ENCODE measurements around the gene ANKRD36B.
A peak's percentile ranks its signal among the peaks of the same experiment; 100 is the strongest.
"Not testable (repeated sequence)": the region's sequence is repeated elsewhere in the genome, so short reads cannot be mapped to it uniquely, and the experiment has no call there.

The ANKRD36B gene

DNA sequence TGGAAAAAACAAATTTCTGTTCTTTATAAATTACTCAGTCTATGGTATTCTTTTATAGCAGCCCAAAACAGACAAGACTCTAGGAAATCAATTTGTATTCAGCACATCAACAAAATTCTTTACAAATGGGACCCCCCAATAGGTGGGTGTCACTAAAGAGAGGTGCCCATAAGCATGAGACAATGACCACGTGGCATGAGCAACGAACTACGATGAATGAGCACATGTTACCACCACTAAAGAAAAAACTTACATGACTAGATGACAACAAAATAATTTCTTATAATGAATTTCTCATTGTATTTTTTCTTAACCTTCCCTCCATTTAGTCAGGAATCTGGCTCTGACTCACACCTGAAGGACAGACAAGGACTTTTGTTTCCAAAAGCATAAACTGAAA, 3.8 kb upstream of the ANKRD36B start:
- CTCF ChIA-PET = interaction anchor here (4.6 kb wide), 1 partner anchor 106 kb away, joined by 250 read pairs; no protein-coding TSS in a partner anchor
- H3K4me3 ChIP-seq (ENCODE audit: low read depth, low read length); POLR2A ChIA-PET; DNase-seq (ENCODE audit: low read depth, low spot score): not testable (repeated sequence)

DNA sequence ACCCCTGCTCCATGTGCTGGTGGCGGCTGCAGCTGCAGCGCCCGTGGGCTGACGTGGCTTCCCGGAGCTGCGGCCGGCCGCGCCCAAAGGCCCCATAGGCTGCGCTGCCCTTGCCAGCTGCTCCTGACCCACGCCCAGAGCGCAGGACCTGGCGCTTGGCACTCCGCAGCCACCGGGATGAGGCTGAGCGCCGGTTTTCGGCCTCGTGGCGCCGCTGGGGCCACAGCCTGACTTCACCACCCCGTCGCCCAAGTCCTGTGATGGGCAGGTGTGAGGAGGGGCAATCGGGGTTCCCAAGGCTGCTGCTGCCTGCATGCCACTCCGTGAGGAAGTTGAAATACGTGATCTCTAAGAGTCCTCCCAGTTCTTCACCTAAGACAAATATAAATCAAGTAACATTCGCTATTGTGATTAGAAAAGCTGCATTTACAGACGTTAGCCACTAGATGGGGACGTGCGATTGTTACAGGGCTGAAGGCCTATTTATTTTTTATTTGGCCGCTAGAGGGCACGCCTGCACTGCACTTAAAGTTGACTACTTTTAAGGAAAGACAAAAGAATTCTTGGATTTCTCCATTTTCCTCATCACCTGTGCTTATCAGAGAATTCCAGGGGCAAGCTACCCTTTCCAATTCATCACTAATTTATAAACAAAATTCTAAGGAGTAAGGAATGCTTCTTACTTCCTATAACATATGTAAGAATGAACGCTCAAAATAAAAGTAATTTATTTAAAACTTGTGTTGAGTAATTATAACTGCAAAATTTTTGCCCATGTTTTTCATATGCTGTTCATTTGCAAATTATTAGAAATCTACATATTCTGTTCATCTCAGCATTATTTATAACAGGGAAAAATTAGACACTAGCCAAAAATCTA, 1.1 kb upstream of the ANKRD36B start:
- ChIA-PET POLR2A (interaction anchor here (2.3 kb wide), 1 partner anchor 55 kb away, joined by 9 read pairs; the partner anchor contains the start of gene COX5B), CTCF (interaction anchor here (0.7 to 4.6 kb wide), 23 partner anchors 10 to 795 kb away, joined by 3 to 250 read pairs (median 5); partner anchors contain the start of genes ACTR1B, C2orf92 and COX5B)
- peak; percentile 34 for DNase-seq (ENCODE audit: low read depth, low spot score)
- TF ChIP-seq, protein P1, sequence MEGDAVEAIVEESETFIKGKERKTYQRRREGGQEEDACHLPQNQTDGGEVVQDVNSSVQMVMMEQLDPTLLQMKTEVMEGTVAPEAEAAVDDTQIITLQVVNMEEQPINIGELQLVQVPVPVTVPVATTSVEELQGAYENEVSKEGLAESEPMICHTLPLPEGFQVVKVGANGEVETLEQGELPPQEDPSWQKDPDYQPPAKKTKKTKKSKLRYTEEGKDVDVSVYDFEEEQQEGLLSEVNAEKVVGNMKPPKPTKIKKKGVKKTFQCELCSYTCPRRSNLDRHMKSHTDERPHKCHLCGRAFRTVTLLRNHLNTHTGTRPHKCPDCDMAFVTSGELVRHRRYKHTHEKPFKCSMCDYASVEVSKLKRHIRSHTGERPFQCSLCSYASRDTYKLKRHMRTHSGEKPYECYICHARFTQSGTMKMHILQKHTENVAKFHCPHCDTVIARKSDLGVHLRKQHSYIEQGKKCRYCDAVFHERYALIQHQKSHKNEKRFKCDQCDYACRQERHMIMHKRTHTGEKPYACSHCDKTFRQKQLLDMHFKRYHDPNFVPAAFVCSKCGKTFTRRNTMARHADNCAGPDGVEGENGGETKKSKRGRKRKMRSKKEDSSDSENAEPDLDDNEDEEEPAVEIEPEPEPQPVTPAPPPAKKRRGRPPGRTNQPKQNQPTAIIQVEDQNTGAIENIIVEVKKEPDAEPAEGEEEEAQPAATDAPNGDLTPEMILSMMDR (IDR thresholded peaks at IDR 0.05; ENCODE audit: insufficient read depth, low read length, missing control alignments) = peak; percentile 73
- H3K4me3 ChIP-seq (ENCODE audit: low read depth, low read length) = peak overlapping the region; percentile 64

DNA sequence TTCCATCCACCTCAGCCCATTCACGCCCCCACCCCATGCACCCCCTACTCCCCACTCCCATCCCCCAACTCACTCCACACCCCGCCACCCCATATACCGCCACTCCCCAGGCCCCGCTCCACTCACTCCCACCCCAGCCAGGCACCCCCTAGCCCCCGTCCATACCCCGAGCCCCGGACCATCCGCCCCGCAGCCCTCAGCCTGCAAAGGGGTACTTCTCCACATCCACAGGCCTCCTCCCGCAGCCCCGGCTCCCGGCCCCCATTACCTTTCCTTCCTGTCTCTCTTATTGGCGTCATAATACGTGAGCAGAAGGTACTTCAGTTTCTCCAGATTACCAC, 450 bp downstream of the ANKRD36B start:
- peak overlapping the region; percentile 65 for H3K4me3 ChIP-seq (ENCODE audit: low read depth, low read length)
- not testable (repeated sequence) for DNase-seq (ENCODE audit: low read depth, low spot score)
- CTCF ChIA-PET = interaction anchor here (2.9 to 4.6 kb wide), 2 partner anchors 110 to 118 kb away, joined by 23 to 250 read pairs; no protein-coding TSS in a partner anchor
- POLR2A ChIA-PET = interaction anchor here (2.3 kb wide), 1 partner anchor 57 kb away, joined by 9 read pairs; the partner anchor contains the start of gene COX5B

DNA sequence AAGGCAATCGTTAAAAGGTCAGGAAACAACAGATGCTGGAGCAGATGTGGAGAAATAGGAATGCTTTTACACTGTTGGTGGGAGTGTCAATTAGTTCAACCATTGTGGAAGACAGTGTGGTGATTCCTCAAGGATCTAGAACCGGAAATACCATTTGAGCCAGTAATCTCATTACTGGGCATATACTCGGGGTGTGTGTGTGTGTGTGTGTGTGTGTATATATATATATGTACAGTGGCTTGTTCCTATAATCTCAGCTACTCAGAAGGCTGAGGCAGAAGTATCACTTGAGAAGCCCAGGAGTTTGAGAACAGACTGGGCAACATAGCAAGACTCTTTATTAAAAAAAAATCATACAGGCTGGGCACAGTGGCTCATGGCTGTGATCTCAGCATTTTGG, 24.0 kb downstream of the ANKRD36B start:
- POLR2A ChIA-PET; H3K4me3 ChIP-seq (ENCODE audit: low read depth, low read length); DNase-seq (ENCODE audit: low read depth, low spot score); CTCF ChIA-PET: not testable (repeated sequence)

DNA sequence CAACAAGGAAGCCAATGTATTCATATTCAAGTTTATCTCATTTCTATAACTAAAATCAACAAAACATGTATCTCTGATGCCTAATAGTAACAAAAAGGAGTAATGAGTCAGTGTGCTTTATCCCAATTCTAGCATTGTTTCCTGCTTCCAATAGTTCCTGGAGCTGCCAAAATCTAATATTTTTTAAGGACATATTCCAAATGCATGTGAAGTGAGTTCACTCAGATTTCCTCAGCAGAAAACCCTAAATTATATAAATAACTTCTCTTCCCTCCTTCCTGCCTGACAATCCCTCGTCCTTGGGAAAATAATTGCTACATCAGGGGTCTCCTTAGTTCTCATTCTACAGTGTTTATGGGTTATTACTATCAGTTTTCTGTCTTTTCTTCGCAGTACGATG, 37.3 kb downstream of the ANKRD36B start:
- POLR2A ChIA-PET; DNase-seq (ENCODE audit: low read depth, low spot score); CTCF ChIA-PET; H3K4me3 ChIP-seq (ENCODE audit: low read depth, low read length): not testable (repeated sequence)

DNA sequence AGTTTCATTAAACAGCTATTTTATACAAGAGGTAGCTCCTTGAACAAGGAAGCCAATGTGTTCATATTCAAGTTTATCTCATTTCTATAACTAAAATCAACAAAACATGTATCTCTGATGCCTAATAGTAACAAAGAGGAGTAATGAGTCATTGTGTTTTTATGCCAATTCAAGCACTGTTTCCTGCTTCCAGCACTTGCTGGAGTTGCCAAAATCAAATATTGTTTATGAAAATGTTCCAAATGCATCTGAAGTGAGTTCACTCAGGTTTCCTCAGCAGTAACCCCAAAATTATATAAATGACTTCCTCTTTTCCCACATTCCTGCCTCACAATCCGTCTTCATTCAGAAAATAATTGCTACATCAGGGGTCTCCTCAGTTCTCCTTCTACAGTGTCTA, 39.2 kb downstream of the ANKRD36B start:
- POLR2A ChIA-PET; H3K4me3 ChIP-seq (ENCODE audit: low read depth, low read length); CTCF ChIA-PET; DNase-seq (ENCODE audit: low read depth, low spot score): not testable (repeated sequence)

DNA sequence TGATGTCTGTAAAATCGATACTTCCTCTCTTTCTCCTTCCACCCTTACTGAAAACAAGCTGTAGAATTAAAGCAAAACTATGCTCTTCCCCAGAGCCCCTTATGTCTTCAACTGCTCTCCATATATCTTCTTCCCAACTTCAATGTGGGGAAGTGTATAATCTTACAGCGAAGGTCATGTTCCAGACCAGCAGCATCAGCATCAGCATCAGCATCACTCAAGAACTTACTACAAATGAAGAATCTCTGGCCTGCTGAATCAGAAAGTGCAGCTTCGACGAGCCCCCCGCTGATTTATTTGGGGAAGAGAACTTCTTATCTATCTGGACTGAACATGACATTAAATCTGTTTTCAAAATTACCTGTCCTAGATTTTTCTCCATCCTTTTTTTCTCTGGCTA, 40.6 kb downstream of the ANKRD36B start:
- H3K4me3 ChIP-seq (ENCODE audit: low read depth, low read length); CTCF ChIA-PET; DNase-seq (ENCODE audit: low read depth, low spot score); POLR2A ChIA-PET: not testable (repeated sequence)

DNA sequence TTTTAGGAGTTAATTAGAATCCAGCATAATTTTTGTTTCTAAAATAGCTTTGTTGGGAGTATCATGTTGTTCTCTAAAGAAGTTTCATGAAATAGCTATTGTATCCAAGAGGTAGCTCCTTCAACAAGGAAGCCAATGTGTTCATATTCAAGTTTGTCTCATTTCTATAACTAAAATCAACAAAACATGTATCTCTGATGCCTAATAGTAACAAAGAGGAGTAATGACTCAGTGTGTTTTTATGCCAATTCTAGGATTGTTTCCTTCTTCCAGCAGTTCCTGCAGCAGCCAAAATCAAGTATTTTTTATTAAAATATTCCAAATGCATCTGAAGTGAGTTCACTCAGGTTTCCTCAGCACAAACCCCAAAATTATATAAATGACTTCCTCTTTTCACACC, 41.1 kb downstream of the ANKRD36B start:
- POLR2A ChIA-PET; CTCF ChIA-PET; H3K4me3 ChIP-seq (ENCODE audit: low read depth, low read length); DNase-seq (ENCODE audit: low read depth, low spot score): not testable (repeated sequence)

DNA sequence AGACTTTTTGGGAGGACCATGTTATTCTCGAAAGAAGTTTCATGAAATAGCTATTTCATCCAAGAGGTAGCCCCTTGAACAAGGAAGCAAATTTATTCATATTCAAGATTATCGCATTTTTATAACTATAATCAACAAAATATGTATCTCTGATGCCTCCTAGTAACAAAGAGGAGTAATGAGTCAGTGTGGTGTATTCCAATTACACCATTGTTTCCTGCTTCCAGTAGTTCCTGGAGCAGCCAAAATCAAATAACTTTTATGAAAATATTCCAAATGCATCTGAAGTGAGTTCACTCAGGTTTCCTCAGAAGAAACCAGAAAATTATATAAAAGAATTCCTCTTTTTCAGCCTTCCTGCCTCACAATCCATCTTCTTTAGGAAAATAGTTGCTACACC, 43.0 kb downstream of the ANKRD36B start:
- TF ChIP-seq, protein P1 (IDR thresholded peaks at IDR 0.05; ENCODE audit: insufficient read depth, low read length, missing control alignments) = no peak
- no peak for DNase-seq (ENCODE audit: low read depth, low spot score)
- H3K4me3 ChIP-seq (ENCODE audit: low read depth, low read length) = no peak overlapping the region
- POLR2A ChIA-PET = no interaction called here
- CTCF ChIA-PET = no interaction called here

DNA sequence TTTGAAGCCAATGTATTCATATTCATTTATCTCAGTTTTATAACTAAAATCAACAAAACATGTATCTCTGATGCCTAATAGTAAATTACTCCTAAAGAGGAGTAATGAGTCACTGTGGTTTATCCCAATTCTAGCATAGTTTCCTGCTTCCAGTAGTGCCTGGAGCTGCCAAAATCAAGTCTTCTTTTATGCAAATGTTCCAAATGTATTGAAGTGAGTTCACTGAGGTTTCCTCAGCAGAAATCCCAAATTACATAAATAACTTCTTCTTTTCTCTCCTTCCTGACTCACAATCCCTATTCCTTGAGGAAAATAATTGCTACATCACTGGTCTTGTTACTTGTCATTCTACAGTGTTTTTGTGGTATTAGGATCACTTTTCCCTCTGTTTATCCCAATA, 44.8 kb downstream of the ANKRD36B start:
- DNase-seq (ENCODE audit: low read depth, low spot score); H3K4me3 ChIP-seq (ENCODE audit: low read depth, low read length); POLR2A ChIA-PET; CTCF ChIA-PET: not testable (repeated sequence)

DNA sequence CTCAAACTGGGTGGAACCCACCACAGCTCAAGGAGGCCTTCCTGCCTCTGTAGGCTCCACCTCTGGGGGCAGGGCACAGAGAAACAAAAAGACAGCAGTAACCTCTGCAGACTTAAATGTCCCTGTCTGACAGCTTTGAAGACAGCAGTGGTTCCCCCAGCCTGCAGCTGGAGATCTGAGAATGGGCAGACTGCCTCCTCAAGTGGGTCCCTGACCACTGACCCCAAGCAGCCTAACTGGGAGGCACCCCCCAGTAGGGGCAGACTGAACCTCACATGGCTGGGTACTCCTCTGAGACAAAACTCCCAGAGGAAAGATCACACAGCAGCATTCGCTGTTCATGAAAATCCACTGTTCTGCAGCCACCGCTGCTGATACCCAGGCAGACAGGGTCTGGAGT, 63.8 kb downstream of the ANKRD36B start:
- H3K4me3 ChIP-seq (ENCODE audit: low read depth, low read length); POLR2A ChIA-PET; CTCF ChIA-PET; DNase-seq (ENCODE audit: low read depth, low spot score): not testable (repeated sequence)

DNA sequence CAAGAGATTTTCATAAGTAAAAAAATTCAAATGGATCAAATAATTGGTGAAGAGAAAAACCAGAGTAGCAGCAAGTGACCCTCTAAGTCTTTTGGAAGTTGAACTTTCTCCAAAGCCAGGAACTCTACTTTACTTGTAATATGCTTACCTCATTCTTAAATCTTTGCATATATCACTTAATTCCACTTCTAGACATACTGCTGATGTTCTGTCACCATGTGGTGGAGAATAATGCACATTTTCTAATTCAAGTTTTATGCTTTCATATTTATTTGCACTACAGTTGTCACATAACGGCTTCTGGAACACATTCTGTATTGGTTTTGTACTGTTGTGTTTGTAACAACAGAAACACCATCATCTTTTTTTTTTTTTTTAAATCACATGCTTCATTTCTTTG, 65.9 kb downstream of the ANKRD36B start:
- CTCF ChIA-PET; POLR2A ChIA-PET; H3K4me3 ChIP-seq (ENCODE audit: low read depth, low read length); DNase-seq (ENCODE audit: low read depth, low spot score): not testable (repeated sequence)

DNA sequence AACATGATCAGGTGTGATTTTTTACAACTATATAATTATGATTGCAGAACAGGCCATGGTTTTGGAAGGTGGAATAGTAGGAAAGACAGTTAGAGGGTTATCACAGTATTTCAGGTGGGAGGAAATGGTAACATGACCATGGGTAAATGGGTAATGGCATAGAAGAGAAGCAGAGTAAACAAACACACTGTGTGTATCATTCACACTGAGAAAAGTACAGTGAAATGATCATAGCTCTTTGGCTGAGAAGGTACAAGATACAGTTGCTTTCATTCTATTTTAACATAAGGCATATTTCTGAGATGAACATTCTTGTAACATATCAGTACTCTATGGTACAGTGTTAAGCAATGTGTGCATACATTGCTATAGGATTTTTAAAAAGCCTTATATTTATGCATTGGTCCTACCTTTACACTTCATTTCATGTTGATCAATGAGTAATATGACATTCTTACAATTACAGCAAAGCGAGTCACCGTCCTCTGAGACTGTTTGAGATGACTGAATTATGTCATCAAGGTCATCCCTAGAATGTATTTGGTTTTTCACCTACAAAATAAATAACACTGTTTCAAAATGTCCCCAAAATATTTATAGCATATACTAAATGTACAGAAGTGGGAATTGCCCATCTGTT, 66.6 kb downstream of the ANKRD36B start:
- H3K4me3 ChIP-seq (ENCODE audit: low read depth, low read length); CTCF ChIA-PET; DNase-seq (ENCODE audit: low read depth, low spot score); POLR2A ChIA-PET: not testable (repeated sequence)

DNA sequence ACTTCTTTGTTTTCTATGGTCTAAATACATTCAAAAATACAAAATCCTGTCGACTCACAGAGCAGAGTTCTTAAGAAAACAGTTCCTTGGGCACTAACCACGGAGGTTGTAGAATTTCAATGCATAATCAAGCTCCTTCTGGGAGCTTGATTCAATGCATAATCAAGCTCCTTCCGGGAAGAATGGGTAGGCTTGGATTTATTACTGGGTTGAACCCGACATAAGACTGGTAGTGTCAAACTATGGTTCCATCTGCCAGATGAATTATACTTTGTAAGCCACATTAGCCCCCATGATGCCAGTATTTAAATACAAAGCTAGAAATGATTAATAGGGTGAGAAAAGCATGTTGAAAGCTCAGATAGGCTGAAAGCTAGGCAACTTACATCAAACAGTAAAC, 94.0 kb downstream of the ANKRD36B start:
- POLR2A ChIA-PET, CTCF ChIA-PET: not testable (repeated sequence)

DNA sequence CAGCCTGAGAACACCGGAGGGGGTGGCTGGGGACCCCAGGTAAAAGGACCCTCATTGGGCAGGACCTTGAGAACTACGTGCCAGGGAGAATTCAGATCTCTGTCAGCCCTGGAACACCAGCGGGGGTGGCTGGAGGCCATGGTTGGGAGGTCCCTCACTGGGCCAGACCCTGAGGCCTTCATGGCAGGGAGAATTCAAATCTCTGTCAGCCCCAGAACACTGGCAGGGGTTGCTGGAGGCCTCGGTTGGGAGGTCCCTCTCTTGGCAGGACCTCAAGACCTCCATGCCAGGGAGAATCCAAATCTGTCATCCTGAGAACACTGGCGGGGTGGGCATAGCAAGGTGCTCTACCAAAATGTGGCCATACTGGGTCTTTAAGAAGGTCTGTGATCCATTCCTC, 99.5 kb downstream of the ANKRD36B start:
- DNase-seq (ENCODE audit: low read depth, low spot score); CTCF ChIA-PET; H3K4me3 ChIP-seq (ENCODE audit: low read depth, low read length); POLR2A ChIA-PET: not testable (repeated sequence)

More for the DNA sequence above, 94.0 kb downstream of the ANKRD36B start:
- H3K4me3 ChIP-seq (ENCODE audit: low read depth, low read length); DNase-seq (ENCODE audit: low read depth, low spot score): not testable (repeated sequence)
